Measurements from ENCODE around the gene PTRH2. TPM values are rescaled to one million over a fixed set of nuclear protein-coding genes. Genes with fewer than 3 reads are reported as not detected.
A peak's percentile ranks its signal among the peaks of the same experiment; 100 is the strongest.
"Not testable (repeated sequence)": the region's sequence is repeated elsewhere in the genome, so short reads cannot be mapped to it uniquely, and the experiment has no call there.

PTRH2 gene
- polyA plus RNA-seq (2013): 42.1 and 44.6 TPM in 2 replicates

DNA sequence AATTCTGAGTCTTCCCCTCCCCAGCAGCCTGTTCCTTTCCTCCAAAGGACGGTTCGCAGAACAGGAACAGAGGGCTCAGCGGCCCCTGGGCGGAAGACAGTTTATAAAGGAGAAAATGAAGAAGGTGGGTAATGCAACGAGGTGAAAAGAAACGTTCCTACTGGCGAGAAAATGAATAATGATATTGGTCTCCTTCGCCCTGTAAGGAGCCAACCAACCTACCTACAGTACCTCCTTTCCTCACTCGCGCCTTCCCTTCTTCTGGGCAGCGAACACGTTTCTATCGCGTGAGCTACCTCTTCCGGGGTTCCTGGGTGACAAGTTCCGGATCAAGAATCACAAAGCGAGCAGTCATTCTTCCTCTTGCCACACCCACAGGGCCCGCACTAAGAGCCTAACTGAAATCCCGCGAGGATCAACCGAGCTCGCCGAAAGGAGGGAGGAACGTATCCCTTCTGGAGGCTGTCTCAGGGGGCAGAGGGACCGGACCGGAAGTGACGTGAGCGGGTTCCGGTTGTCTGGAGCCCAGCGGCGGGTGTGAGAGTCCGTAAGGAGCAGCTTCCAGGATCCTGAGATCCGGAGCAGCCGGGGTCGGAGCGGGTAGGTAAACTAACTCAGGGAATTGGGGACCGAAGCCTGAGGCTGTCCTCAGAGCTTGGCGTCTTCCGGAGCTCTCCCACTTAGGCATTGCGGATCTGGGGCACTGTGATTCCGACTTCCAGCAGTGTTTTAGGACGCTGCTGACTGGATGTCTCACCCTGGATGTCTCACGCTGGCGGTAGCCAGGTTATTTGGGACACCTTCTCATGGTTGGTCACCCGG is at the start of gene PTRH2, which contains the start of gene VMP1:
Gene PTRH2, minus strand, starts transcription at position 282 of the 822 bp plus-strand sequence. CDS start 9,452 bp downstream, outside the sequence.
Gene VMP1, plus strand, starts transcription at position 506 of the 822 bp plus-strand sequence. CDS start 23,793 bp downstream, outside the sequence.
- Histone ChIP-seq H3K79me1 (ENCODE audit: low read length) (peaks cover 8% of the 10 kb centered on the region), H3K14ac (ENCODE audit: low read length) (peak within 1 kb of the TSS; percentile 85), H3K18ac (ENCODE audit: low read length) (peak within 1 kb of the TSS; percentile 72), H3K4ac (ENCODE audit: low read depth, low read length) (peak within 1 kb of the TSS; percentile 81), H3K4me3 (ENCODE audit: low read depth, low read length) (peak within 1 kb of the TSS; percentile 77), H2AFZ (ENCODE audit: insufficient read depth, low read length, poor library complexity) (peak within 1 kb of the TSS; percentile 83), H4K12ac (ENCODE audit: low read depth, low read length) (peak within 1 kb of the TSS; percentile 83), H3K27me3 (ENCODE audit: insufficient read depth, low read length) (no peaks in the 10 kb centered on the region), H3K4me2 (ENCODE audit: low read length) (peak within 1 kb of the TSS; percentile 85), H4K8ac (ENCODE audit: low read depth, low read length) (peak within 1 kb of the TSS; percentile 92), H3K36me3 (ENCODE audit: control insufficient read depth in 1 of 2, insufficient read depth in 2 of 2, low read length in 2 of 2) (peaks cover under 1% of the 10 kb centered on the region in 2 experiments), H2BK120ac (ENCODE audit: insufficient read depth, low read length, poor library complexity) (peak within 1 kb of the TSS; percentile 8), H4K91ac (ENCODE audit: low read depth, low read length) (peak within 1 kb of the TSS; percentile 94), H2BK12ac (ENCODE audit: low read length) (peak within 1 kb of the TSS; percentile 38), H3K4me1 (ENCODE audit: control insufficient read depth in 1 of 2, insufficient read depth in 2 of 2, low read length in 2 of 2) (peaks cover 2% of the 10 kb centered on the region in 2 experiments), H3K27ac (ENCODE audit: low read depth, low read length) (peak within 1 kb of the TSS; percentile 77), H3K79me2 (ENCODE audit: control insufficient read depth, insufficient read depth, low read length, poor library complexity) (peaks cover 31% of the 10 kb centered on the region), H3K23ac (ENCODE audit: low read length) (no peak within 1 kb of the TSS), H2AK5ac (ENCODE audit: low read length) (peak within 1 kb of the TSS; percentile 77), H3K9me3 (ENCODE audit: insufficient read depth, low read depth, low read length) (no peaks in the 10 kb centered on the region), H2BK5ac (ENCODE audit: low read depth, low read length, poor library complexity) (peak within 1 kb of the TSS; percentile 91), H3K9ac (ENCODE audit: low read length) (peak within 1 kb of the TSS; percentile 77)
- WGBS (ENCODE audit: extremely low coverage, insufficient coverage, insufficient read length): no CpG with 5 or more reads among the region's 45 CpGs
- peak; percentile 100 for DNase-seq

DNA sequence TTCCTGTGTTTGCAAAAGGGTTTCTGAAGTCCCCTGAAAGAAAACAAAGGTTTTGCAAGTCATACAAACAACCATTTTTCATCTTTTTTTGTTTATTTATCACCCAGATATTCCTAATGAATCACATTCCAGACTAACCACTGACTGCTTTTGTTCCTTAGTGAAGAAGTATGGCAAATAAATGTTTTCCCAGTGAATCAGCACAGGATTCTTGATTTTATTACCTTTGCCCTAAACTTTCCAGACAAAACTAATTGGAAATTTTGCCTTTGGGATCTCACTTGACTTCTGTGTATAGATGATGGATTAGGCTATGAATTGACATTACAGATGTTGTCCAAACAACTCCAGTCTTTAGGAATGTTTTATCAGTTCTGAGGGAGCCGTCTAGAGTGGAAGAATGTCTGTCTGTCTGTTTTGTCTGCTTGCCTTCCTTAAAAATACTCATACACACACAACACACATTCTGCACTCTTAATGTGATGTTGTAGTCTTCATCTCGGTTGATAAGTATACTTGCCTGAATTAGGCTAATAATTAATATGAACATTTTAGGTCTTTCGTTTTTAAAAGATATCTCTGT is 49.1 kb upstream of the PTRH2 start:
- no peak overlapping the region for H4K8ac ChIP-seq (ENCODE audit: low read depth, low read length)
- H3K23ac ChIP-seq (ENCODE audit: low read length): no peak overlapping the region
- no peak overlapping the region for H3K18ac ChIP-seq (ENCODE audit: low read length)
- H3K79me1 ChIP-seq (ENCODE audit: low read length): peaks cover 25% of the 10 kb centered on the region
- H2BK5ac ChIP-seq (ENCODE audit: low read depth, low read length, poor library complexity): no peak overlapping the region
- H3K9me3 ChIP-seq (ENCODE audit: insufficient read depth, low read depth, low read length): no peaks in the 10 kb centered on the region
- no peak overlapping the region for H3K4ac ChIP-seq (ENCODE audit: low read depth, low read length)
- no peak overlapping the region for H2BK120ac ChIP-seq (ENCODE audit: insufficient read depth, low read length, poor library complexity)
- H3K14ac ChIP-seq (ENCODE audit: low read length): no peak overlapping the region
- no peak overlapping the region for H3K9ac ChIP-seq (ENCODE audit: low read length)
- H3K27me3 ChIP-seq (ENCODE audit: insufficient read depth, low read length): no peaks in the 10 kb centered on the region
- H2AFZ ChIP-seq (ENCODE audit: insufficient read depth, low read length, poor library complexity): no peak overlapping the region
- H3K4me2 ChIP-seq (ENCODE audit: low read length): no peak overlapping the region
- peaks cover 7 to 10% of the 10 kb centered on the region in 2 experiments for H3K4me1 ChIP-seq (ENCODE audit: control insufficient read depth in 1 of 2, insufficient read depth in 2 of 2, low read length in 2 of 2)
- peak overlapping the region; percentile 100 for H3K27ac ChIP-seq (ENCODE audit: low read depth, low read length)
- no peak overlapping the region for H4K12ac ChIP-seq (ENCODE audit: low read depth, low read length)
- peak in 1 of 2 donors; percentile 65 for DNase-seq
- peaks cover 0 to 9% of the 10 kb centered on the region in 2 experiments for H3K36me3 ChIP-seq (ENCODE audit: control insufficient read depth in 1 of 2, insufficient read depth in 2 of 2, low read length in 2 of 2)
- H3K4me3 ChIP-seq (ENCODE audit: low read depth, low read length): no peak overlapping the region
- H4K91ac ChIP-seq (ENCODE audit: low read depth, low read length): no peak overlapping the region
- no peak overlapping the region for H2BK12ac ChIP-seq (ENCODE audit: low read length)
- peaks cover 3% of the 10 kb centered on the region for H3K79me2 ChIP-seq (ENCODE audit: control insufficient read depth, insufficient read depth, low read length, poor library complexity)
- no CpG with 5 or more reads among the region's 3 CpGs for WGBS (ENCODE audit: extremely low coverage, insufficient coverage, insufficient read length)
- no peak overlapping the region for H2AK5ac ChIP-seq (ENCODE audit: low read length)

DNA sequence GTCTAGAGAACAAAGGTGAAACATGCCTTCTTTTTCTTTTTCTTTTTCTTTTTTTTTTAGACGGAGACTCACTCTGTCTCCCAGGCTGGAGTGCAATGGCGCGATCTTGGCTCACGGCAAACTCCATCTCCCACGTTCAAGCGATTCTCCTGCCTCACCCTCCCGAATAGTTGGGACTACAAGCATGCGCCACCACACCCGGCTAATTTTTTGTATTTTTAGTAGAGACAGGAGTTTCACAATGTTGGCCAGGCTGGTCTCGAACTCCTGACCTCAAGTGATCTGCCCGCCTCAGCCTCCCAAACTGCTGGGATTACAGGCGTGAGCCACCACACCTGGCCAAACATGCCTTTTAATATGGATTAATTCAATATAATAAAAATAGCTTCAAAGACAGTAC is 47.8 kb upstream of the PTRH2 start:
- peak overlapping the region; percentile 100 for H3K27ac ChIP-seq (ENCODE audit: low read depth, low read length)
- not testable (repeated sequence) for H3K4me1 ChIP-seq (ENCODE audit: control insufficient read depth in 1 of 2, insufficient read depth in 2 of 2, low read length in 2 of 2); H3K23ac ChIP-seq (ENCODE audit: low read length); DNase-seq; H2AFZ ChIP-seq (ENCODE audit: insufficient read depth, low read length, poor library complexity); H3K4me3 ChIP-seq (ENCODE audit: low read depth, low read length); H3K27me3 ChIP-seq (ENCODE audit: insufficient read depth, low read length); H3K4me2 ChIP-seq (ENCODE audit: low read length); H2AK5ac ChIP-seq (ENCODE audit: low read length); H3K79me2 ChIP-seq (ENCODE audit: control insufficient read depth, insufficient read depth, low read length, poor library complexity); H3K36me3 ChIP-seq (ENCODE audit: control insufficient read depth in 1 of 2, insufficient read depth in 2 of 2, low read length in 2 of 2); H3K9me3 ChIP-seq (ENCODE audit: insufficient read depth, low read depth, low read length); H4K12ac ChIP-seq (ENCODE audit: low read depth, low read length); H3K9ac ChIP-seq (ENCODE audit: low read length)
- peak overlapping the region; percentile 80 for H4K8ac ChIP-seq (ENCODE audit: low read depth, low read length)
- H3K14ac ChIP-seq (ENCODE audit: low read length): peak overlapping the region; percentile 85
- H3K4ac ChIP-seq (ENCODE audit: low read depth, low read length): peak overlapping the region; percentile 89
- no CpG with 5 or more reads among the region's 12 CpGs for WGBS (ENCODE audit: extremely low coverage, insufficient coverage, insufficient read length)
- peak overlapping the region; percentile 96 for H2BK120ac ChIP-seq (ENCODE audit: insufficient read depth, low read length, poor library complexity)
- peak overlapping the region; percentile 98 for H4K91ac ChIP-seq (ENCODE audit: low read depth, low read length)
- peak overlapping the region; percentile 93 for H2BK5ac ChIP-seq (ENCODE audit: low read depth, low read length, poor library complexity)
- peaks cover 23% of the 10 kb centered on the region for H3K79me1 ChIP-seq (ENCODE audit: low read length)
- H3K18ac ChIP-seq (ENCODE audit: low read length): peak overlapping the region; percentile 86
- H2BK12ac ChIP-seq (ENCODE audit: low read length): peak overlapping the region; percentile 90

DNA sequence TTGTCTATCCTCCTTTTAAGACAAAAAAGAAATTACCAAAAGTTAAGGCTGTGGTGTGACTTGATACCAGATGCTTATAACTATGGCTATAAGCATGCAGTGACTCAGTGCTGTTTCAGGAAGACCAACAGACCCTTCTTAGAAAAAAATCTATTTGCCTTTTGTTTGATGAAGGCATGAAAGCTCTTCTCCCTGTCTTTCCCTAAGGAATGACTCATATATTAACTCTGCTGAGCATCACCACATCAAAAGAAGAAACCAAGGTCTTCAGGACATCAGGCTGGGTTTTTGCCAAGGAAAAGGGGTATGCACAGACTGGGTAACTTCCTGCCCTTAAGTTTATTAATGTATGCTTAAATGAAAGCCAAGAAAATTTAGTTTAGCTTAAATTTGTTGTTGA is 47.3 kb upstream of the PTRH2 start:
- H4K12ac ChIP-seq (ENCODE audit: low read depth, low read length): no peak overlapping the region
- H3K23ac ChIP-seq (ENCODE audit: low read length): no peak overlapping the region

More for the DNA sequence above, 47.3 kb upstream of the PTRH2 start:
- no peak overlapping the region for H2BK5ac ChIP-seq (ENCODE audit: low read depth, low read length, poor library complexity)
- H2BK120ac ChIP-seq (ENCODE audit: insufficient read depth, low read length, poor library complexity): no peak overlapping the region
- H3K18ac ChIP-seq (ENCODE audit: low read length): no peak overlapping the region
- H3K79me2 ChIP-seq (ENCODE audit: control insufficient read depth, insufficient read depth, low read length, poor library complexity): peaks cover 3% of the 10 kb centered on the region
- no peaks in the 10 kb centered on the region for H3K9me3 ChIP-seq (ENCODE audit: insufficient read depth, low read depth, low read length)
- no peak overlapping the region for H2AK5ac ChIP-seq (ENCODE audit: low read length)
- H3K27me3 ChIP-seq (ENCODE audit: insufficient read depth, low read length): no peaks in the 10 kb centered on the region
- peaks cover 21% of the 10 kb centered on the region for H3K79me1 ChIP-seq (ENCODE audit: low read length)
- no peak overlapping the region for H4K91ac ChIP-seq (ENCODE audit: low read depth, low read length)
- no peak overlapping the region for H4K8ac ChIP-seq (ENCODE audit: low read depth, low read length)
- H3K36me3 ChIP-seq (ENCODE audit: control insufficient read depth in 1 of 2, insufficient read depth in 2 of 2, low read length in 2 of 2): peaks cover 0 to 3% of the 10 kb centered on the region in 2 experiments
- H3K4ac ChIP-seq (ENCODE audit: low read depth, low read length): no peak overlapping the region
- H3K14ac ChIP-seq (ENCODE audit: low read length): no peak overlapping the region
- H2BK12ac ChIP-seq (ENCODE audit: low read length): no peak overlapping the region
- no peak overlapping the region for H2AFZ ChIP-seq (ENCODE audit: insufficient read depth, low read length, poor library complexity)
- H3K9ac ChIP-seq (ENCODE audit: low read length): no peak overlapping the region
- peaks cover 7 to 9% of the 10 kb centered on the region in 2 experiments for H3K4me1 ChIP-seq (ENCODE audit: control insufficient read depth in 1 of 2, insufficient read depth in 2 of 2, low read length in 2 of 2)
- no peak overlapping the region for H3K4me3 ChIP-seq (ENCODE audit: low read depth, low read length)
- peak in 1 of 2 donors; percentile 35 for DNase-seq
- H3K4me2 ChIP-seq (ENCODE audit: low read length): no peak overlapping the region
- peak overlapping the region; percentile 100 for H3K27ac ChIP-seq (ENCODE audit: low read depth, low read length)
